K562 (cell line): ENCODE measurements around the gene APOL3.

Experiments
- ARID2 ChIP-seq: fragments of 450-650 bp; IDR thresholded peaks from 2 replicates; pipeline ENCODE4 v1.6.1; 2017; ENCODE audit warnings: antibody characterized with exemption, mild to moderate bottlenecking
- DNMT1 ChIP-seq: fragments of 450-650 bp; IDR thresholded peaks from 2 replicates; pipeline ENCODE4 v1.6.1; 2016; ENCODE audit warnings: antibody characterized with exemption, mild to moderate bottlenecking
- NCOR1 ChIP-seq: fragments of 450-650 bp; IDR thresholded peaks from 2 replicates; pipeline ENCODE4 v1.6.1; 2016; ENCODE audit warnings: mild to moderate bottlenecking, moderate library complexity
- POLR2A ChIP-seq: fragments of 450-650 bp; conservative IDR thresholded peaks from 2 replicates; pipeline ENCODE4 v1.6.1; 2016
- TFAM ChIP-seq: fragments of 250-450 bp; sonication (Bioruptor Pico); conservative IDR thresholded peaks from 2 replicates; pipeline ENCODE4 v1.5.0; 2021; ENCODE audit warnings: mild to moderate bottlenecking, moderate library complexity
- TF ChIP-seq, protein P1 (sequence below): fragments of 450-650 bp; formaldehyde crosslinking; IDR thresholded peaks from 2 replicates; pipeline ENCODE4 v1.4.0; 2022; ENCODE audit warnings: missing genetic modification characterization

DNA sequence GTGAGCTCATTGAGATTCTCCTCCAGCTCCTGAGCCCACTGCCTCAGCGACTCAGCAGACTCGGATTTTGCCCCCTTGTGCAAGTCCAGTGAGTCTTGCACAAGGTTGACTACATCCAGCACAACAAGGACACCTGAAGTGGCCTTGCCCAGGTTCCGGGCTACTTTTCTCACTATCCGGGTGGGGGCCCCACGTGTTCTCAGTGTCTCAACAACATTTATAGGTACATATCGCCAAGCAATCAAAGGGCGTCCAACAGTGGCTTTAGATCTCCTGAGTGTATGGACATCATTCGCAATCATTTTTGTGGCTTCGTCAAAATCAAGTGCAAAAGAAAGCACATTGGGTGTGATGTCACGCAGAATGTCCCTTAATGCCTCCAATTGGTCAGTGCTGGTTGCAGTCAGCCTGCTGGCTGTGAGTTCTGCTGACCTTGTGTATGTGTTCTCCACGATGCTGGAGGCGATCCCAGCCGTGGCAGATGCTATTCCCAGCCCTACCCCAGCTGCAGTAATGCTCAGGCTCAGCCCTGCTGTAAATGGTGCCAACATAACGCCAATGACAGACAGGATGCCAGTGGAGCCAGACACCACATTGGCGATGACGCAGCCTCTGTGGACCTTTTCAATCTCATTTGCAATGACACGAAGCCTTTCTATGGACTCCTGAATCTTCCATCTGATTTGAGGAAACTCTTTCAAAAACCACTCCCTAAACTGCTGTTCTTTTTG lies 30.7 kb upstream of the APOL3 start:
- TF ChIP-seq POLR2A (no peak), ARID2 (no peak), TFAM (CRISPR knock-in tag) (no peak), NCOR1 (no peak), DNMT1 (no peak)
- TF ChIP-seq, protein P1, sequence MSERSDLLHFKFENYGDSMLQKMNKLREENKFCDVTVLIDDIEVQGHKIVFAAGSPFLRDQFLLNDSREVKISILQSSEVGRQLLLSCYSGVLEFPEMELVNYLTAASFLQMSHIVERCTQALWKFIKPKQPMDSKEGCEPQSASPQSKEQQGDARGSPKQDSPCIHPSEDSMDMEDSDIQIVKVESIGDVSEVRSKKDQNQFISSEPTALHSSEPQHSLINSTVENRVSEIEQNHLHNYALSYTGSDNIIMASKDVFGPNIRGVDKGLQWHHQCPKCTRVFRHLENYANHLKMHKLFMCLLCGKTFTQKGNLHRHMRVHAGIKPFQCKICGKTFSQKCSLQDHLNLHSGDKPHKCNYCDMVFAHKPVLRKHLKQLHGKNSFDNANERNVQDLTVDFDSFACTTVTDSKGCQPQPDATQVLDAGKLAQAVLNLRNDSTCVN (CRISPR knock-in tag), result no peak
